ENCODE results near the gene CCDC88B. TPM values are rescaled to one million over a fixed set of nuclear protein-coding genes. Genes with fewer than 3 reads are reported as not detected.

Gene CCDC88B
- total RNA-seq, 1 experiment from 2014 or later: 11.2 TPM

GRCh38 chr11:64372802-64373597, 33.0 kb downstream of the CCDC88B start:
- no peak overlapping the region for H3K23ac ChIP-seq (ENCODE audit: insufficient read length, low read depth, low read length)
- H3K4me2 ChIP-seq (ENCODE audit: insufficient read depth, insufficient read length, low read length): peak overlapping the region; percentile 16

More at GRCh38 chr11:64372802-64373597, 33.0 kb downstream of the CCDC88B start:
- Histone ChIP-seq H3K27me3 (ENCODE audit: insufficient read depth, low read length) (no peaks in the 10 kb centered on the region), H3K79me1 (ENCODE audit: insufficient read depth, low read depth, low read length, poor library complexity, severe bottlenecking) (no peaks in the 10 kb centered on the region), H2AK5ac (ENCODE audit: insufficient read length, low read length) (no peak overlapping the region), H2BK12ac (ENCODE audit: insufficient read length, low read depth, low read length) (no peak overlapping the region), H3K79me2 (ENCODE audit: insufficient read depth, low read length) (no peaks in the 10 kb centered on the region), H3K9ac (ENCODE audit: extremely low read depth, insufficient read length, low read length) (no peak overlapping the region), H4K8ac (replicated peaks; ENCODE audit: insufficient read length, low read depth, low read length) (no peak overlapping the region), H4K20me1 (ENCODE audit: control insufficient read depth, insufficient read depth, insufficient read length) (no peaks in the 10 kb centered on the region), H2BK120ac (ENCODE audit: low read depth, low read length, poor library complexity, severe bottlenecking) (no peak overlapping the region), H2BK20ac (ENCODE audit: low read depth, low read length, poor library complexity, severe bottlenecking) (no peak overlapping the region), H3K14ac (ENCODE audit: insufficient read depth, low read length) (0 out of 2 replicates have a peak overlapping the region, but pooled peaks have one; percentile 2), H3T11ph (ENCODE audit: low read length) (no peak overlapping the region), H3K23me2 (ENCODE audit: insufficient read length, low read depth, low read length, poor library complexity, severe bottlenecking) (no peaks in the 10 kb centered on the region), H3K4me1 (ENCODE audit: insufficient read depth, low read length) (no peaks in the 10 kb centered on the region; the same call in 1 of the 2 replicates), H3K4ac (ENCODE audit: low read depth, low read length) (no peak overlapping the region), H2AFZ (ENCODE audit: low read length) (no peak overlapping the region), H4K5ac (ENCODE audit: insufficient read length, low read depth, low read length) (no peak overlapping the region), H2BK5ac (ENCODE audit: insufficient read length, low read length) (no peak overlapping the region), H4K91ac (ENCODE audit: insufficient read length, low read depth, low read length) (no peak overlapping the region), H3K9me3 (ENCODE audit: control insufficient read depth, low read depth, low read length) (no peaks in the 10 kb centered on the region), H3K27ac (ENCODE audit: insufficient read length, low read depth, low read length) (no peak overlapping the region), H3K18ac (ENCODE audit: insufficient read length, low read depth, low read length) (no peak overlapping the region), H2BK15ac (ENCODE audit: low read depth, low read length) (no peak overlapping the region), H3K56ac (ENCODE audit: insufficient read length, low read depth, low read length) (no peak overlapping the region)
- Mint-ChIP-seq H3K9me3 (no peaks in the 10 kb centered on the region; a peak in 1 of 5 replicates), H3K4me3 (peak overlapping the region; percentile 27 to 55; a peak in 4 of 5 replicates), H3K4me1 (peaks cover 9 to 18% of the 10 kb centered on the region in 2 experiments), H3K27me3 (ENCODE audit: low read depth) (no peaks in the 10 kb centered on the region), H3K27ac (peak overlapping the region; percentile 49 to 74 (median 62); a peak in 4 of 7 replicates), H3K36me3 (ENCODE audit: insufficient read depth in 1 of 3, low read depth in 3 of 3) (peaks cover 10 to 17% (median 13%) of the 10 kb centered on the region in 3 experiments; a peak in 6 of 7 replicates)
- no peak for TF ChIP-seq CTCF (conservative IDR thresholded peaks at IDR 0.05)
- DNase-seq: peak; percentile 95
- no CpG with 5 or more reads among the region's 18 CpGs for WGBS (ENCODE audit: extremely low coverage, insufficient read length, low lambda C conversion rate)

All from H9 (cell line).